Left ventricle myocardium inferior (tissue), 1 donor: Measurements from ENCODE around the gene POLR1A. TPM values are rescaled to one million over a fixed set of nuclear protein-coding genes. Genes with fewer than 3 reads are reported as not detected.

Experiments
- DNase-seq: peaks from one replicate; pipeline ENCODE4 v3.0.0-alpha.2; 2020
- H3K27ac ChIP-seq: fragments of 200-600 bp; replicated peaks from 2 replicates; pipeline ENCODE4 v1.8.0; 2021
- H3K27me3 ChIP-seq: fragments of 200-600 bp; 2 replicates; pipeline ENCODE4 v1.8.0; 2021; ENCODE audit warnings: low read depth
- H3K36me3 ChIP-seq: fragments of 200-600 bp; 2 replicates; pipeline ENCODE4 v1.8.0; 2021
- H3K4me1 ChIP-seq: fragments of 200-600 bp; 2 replicates; pipeline ENCODE4 v1.8.0; 2021
- H3K4me3 ChIP-seq: fragments of 200-600 bp; 2 replicates; pipeline ENCODE4 v1.8.0; 2021; ENCODE audit warnings: mild to moderate bottlenecking, moderate library complexity
- H3K9me3 ChIP-seq: fragments of 200-600 bp; replicated peaks from 2 replicates; pipeline ENCODE4 v1.8.0; 2021
- intact Hi-C: fragments of 100-400 bp; cut with micrococcal nuclease; formaldehyde crosslinking; loops from one replicate; pipeline ENCODE4 v1.11.0; 2022
- total RNA-seq: library from RNA; stranded (reverse); fragmentation: NEBNext Ultra II Directional; extraction: Animal tissue kit (Norgen Biotek cat#: 25700); gene quantifications from one replicate; pipeline ENCODE4 v1.2.1, GENCODE V29; 2021
- TF ChIP-seq, protein P1 (sequence below): fragments of 200-600 bp; IDR thresholded peaks from 2 replicates; pipeline ENCODE4 v1.8.0; 2021; ENCODE audit warnings: antibody characterized with exemption, mild to moderate bottlenecking, borderline replicate concordance
- donor health status: DM: no; HTN: yes; CAD: no; lungs with severe emphysema.

The POLR1A gene
- total RNA-seq, 1 donor from 2014 or later: 16.3 TPM

DNA sequence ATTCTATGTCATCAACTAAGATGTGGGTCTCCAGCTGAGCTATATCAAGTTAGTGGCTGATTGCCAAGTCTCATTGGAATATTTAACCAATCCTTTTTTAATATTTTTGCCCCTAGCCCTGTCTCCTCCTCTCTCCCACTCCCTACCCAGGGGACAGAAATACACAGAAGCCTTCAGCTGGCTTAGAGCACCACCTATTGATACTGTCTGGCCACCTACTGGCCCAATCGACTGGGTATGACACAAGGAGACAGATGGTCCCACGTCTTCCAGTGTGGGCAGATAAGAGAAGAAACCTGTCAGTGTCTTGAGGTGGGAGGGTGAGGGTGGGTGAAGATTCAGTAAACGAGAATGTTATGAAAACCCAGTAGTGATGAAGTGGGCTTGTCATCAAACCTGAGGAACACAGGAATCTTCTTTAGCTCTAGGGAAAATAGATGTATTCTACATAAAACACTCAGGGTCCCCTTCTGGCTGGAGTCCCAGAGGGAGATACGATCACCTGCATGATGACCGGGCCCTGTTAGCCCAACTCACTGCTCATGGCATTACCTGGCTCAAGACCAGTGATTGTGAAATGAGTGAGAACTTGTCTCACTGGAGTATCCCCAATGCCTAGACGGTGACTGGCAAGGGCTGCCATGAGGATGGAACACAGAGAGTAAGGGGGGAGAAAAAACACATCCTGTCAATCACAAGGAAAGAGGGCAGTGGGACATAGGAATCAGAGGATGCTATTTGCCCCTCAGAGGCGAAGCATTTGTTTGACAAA lies 26.7 kb downstream of the POLR1A start:
- TF ChIP-seq, protein P1, sequence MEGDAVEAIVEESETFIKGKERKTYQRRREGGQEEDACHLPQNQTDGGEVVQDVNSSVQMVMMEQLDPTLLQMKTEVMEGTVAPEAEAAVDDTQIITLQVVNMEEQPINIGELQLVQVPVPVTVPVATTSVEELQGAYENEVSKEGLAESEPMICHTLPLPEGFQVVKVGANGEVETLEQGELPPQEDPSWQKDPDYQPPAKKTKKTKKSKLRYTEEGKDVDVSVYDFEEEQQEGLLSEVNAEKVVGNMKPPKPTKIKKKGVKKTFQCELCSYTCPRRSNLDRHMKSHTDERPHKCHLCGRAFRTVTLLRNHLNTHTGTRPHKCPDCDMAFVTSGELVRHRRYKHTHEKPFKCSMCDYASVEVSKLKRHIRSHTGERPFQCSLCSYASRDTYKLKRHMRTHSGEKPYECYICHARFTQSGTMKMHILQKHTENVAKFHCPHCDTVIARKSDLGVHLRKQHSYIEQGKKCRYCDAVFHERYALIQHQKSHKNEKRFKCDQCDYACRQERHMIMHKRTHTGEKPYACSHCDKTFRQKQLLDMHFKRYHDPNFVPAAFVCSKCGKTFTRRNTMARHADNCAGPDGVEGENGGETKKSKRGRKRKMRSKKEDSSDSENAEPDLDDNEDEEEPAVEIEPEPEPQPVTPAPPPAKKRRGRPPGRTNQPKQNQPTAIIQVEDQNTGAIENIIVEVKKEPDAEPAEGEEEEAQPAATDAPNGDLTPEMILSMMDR: peak; percentile 69
- Histone ChIP-seq H3K4me3 (no peak overlapping the region), H3K4me1 (peaks cover 17% of the 10 kb centered on the region), H3K9me3 (no peaks in the 10 kb centered on the region), H3K27ac (no peak overlapping the region), H3K36me3 (peaks cover 63% of the 10 kb centered on the region), H3K27me3 (no peaks in the 10 kb centered on the region)
- intact Hi-C loops: loop anchor here (5.0 kb wide), 1 partner anchor 252 kb away; no protein-coding TSS in a partner anchor
- no peak for DNase-seq

DNA sequence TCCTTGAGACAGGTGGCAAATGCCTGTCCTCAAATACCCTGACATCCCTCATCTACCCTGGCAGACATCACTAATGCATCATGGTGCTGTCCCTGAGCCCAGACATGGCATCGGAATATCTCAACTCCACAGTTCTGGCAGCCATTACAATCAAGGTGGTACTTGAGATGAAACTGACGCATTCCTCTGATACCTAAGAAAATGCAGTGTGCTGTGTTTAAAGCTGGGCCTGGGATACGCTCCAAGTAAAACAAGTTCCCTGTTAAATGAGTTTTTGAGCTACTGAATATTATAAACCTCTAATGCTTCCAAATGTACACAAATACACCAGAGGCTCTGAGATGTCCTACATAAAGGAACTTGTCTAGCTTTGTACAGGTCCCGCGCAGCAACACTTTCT lies 29.8 kb downstream of the POLR1A start:
- Histone ChIP-seq H3K9me3 (no peaks in the 10 kb centered on the region), H3K4me3 (no peak overlapping the region), H3K27me3 (no peaks in the 10 kb centered on the region), H3K36me3 (peaks cover 45% of the 10 kb centered on the region), H3K4me1 (peaks cover 38% of the 10 kb centered on the region), H3K27ac (no peak overlapping the region)
- no peak for DNase-seq
- TF ChIP-seq, protein P1: no peak
- intact Hi-C loops: loop anchor here (5.0 kb wide), 1 partner anchor 249 kb away; no protein-coding TSS in a partner anchor

DNA sequence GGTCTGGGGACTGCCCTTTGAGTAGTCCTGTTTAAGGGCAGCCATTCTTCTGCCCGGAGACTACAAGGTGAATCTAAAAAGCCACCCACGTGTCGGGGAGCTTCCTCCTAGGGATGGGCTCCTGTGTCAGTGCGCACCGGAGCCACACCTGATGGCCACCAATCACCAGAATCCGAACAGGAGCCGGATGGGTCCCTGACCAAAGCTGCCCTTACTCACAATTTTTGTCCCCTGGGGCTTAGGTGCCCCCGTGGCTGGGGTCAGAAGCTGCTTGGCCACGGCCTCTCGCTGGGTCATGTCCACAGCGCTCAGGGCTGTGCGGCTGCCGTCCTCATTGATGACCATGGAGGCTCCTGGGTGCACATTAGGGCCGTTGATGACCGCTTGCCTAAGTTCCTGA lies 30.9 kb downstream of the POLR1A start:
- intact Hi-C loops: loop anchor here (5.0 kb wide), 1 partner anchor 248 kb away; no protein-coding TSS in a partner anchor
- Histone ChIP-seq H3K36me3 (peaks cover 45% of the 10 kb centered on the region), H3K4me3 (no peak overlapping the region), H3K27me3 (no peaks in the 10 kb centered on the region), H3K4me1 (peaks cover 28% of the 10 kb centered on the region), H3K9me3 (no peaks in the 10 kb centered on the region), H3K27ac (no peak overlapping the region)
- TF ChIP-seq, protein P1: no peak
- DNase-seq: no peak

DNA sequence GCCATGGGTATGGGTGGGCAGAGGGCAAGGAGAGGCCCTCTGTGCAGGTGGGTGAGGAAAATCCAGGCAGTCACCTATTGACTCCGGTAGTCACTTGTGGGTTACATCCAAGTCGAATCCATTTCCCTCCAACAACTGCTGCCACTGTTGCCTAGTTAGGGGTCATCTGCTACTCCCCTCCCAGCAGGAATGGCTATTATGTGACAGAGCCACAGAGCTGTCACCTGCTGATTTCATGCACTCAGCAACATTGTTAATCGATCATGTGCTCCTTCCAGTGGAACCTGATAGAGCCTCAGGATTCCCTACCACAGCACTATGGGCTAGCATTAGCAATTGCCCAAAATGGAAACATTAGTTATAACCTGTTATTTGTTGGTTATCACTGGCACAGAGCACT lies 31.4 kb downstream of the POLR1A start:
- H3K36me3 ChIP-seq: peaks cover 51% of the 10 kb centered on the region
- no peak overlapping the region for H3K27ac ChIP-seq
- H3K4me1 ChIP-seq: peaks cover 25% of the 10 kb centered on the region
- H3K9me3 ChIP-seq: no peaks in the 10 kb centered on the region
- H3K4me3 ChIP-seq: no peak overlapping the region
- intact Hi-C loops: no loop called here
- no peaks in the 10 kb centered on the region for H3K27me3 ChIP-seq
- no peak for DNase-seq
- TF ChIP-seq, protein P1: no peak

DNA sequence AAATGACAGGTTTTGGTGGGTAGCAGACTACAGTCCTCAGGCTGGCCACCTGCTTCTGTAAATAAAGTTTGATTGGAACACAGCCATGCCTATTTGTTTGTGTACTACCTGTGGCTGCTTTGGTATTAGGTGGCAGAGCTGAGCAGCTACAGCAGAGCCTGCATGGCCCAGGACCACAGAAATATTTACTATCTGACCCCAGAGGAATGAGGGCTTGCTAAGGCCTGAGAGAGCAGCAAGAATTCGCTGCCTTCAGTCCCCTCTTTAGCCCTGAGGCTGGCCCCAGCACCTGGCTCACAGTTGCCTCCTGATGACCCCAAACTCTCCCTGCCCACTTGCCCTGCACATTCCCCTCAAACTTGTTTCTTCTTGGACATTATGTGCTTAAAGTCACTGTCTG lies 32.5 kb downstream of the POLR1A start:
- DNase-seq: no peak
- TF ChIP-seq, protein P1: no peak
- H3K36me3 ChIP-seq: peaks cover 60% of the 10 kb centered on the region
- no peaks in the 10 kb centered on the region for H3K27me3 ChIP-seq
- H3K27ac ChIP-seq: peak overlapping the region; percentile 73
- no peak overlapping the region for H3K4me3 ChIP-seq
- intact Hi-C loops: no loop called here
- no peaks in the 10 kb centered on the region for H3K9me3 ChIP-seq
- peaks cover 34% of the 10 kb centered on the region for H3K4me1 ChIP-seq
